Measurements from ENCODE around the gene ZRSR2.
A peak's percentile ranks its signal among the peaks of the same experiment; 100 is the strongest.
"Not testable (repeated sequence)": the region's sequence is repeated elsewhere in the genome, so short reads cannot be mapped to it uniquely, and the experiment has no call there.

The ZRSR2 gene, protein sequence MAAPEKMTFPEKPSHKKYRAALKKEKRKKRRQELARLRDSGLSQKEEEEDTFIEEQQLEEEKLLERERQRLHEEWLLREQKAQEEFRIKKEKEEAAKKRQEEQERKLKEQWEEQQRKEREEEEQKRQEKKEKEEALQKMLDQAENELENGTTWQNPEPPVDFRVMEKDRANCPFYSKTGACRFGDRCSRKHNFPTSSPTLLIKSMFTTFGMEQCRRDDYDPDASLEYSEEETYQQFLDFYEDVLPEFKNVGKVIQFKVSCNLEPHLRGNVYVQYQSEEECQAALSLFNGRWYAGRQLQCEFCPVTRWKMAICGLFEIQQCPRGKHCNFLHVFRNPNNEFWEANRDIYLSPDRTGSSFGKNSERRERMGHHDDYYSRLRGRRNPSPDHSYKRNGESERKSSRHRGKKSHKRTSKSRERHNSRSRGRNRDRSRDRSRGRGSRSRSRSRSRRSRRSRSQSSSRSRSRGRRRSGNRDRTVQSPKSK

DNA sequence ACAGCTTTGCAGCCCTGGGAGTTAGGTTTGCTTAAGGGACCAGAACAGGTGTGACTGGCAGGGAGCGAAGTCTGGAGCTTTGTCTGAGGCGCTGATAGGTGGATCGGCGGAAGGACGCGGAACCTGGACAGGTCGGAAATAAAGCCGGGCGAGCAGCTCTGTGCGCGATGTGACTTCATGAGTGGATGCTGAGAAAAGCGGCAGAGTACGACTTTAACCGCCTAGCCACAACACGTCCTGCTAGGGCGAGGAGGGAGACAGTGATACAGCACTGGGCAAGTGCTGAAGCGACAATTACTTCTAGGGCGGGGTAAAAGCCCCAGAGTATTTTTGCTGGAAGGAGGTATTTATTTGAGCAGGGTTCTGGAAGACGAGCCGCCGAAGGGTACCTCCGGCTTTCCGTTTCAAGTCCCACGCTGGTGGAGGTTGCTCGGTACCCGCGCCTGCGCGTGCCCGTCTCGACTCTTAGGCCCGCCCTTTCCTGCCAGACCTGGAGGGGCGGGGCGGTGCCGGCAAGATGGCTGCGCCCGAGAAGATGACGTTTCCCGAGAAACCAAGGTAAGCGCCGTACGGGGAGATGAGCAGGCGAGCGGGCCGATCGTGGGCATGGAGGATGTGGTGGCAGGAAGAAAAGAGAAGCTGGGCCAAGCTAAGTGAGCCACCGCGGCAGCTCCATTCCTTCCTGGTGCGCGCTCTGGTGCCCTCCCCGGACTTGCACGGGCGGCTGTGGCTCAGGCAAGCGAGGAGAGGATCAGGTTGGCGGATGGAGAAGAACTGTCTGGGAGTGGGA lies at the start of gene ZRSR2:
TSS of gene ZRSR2 (plus strand) at position 506 of the 790 bp plus-strand sequence. CDS start at position 518, 12 bp downstream.
- DNase-seq (ENCODE audit: low spot score), result peak; percentile 80

- no peak for DNase-seq (ENCODE audit: low spot score)
Observed at GRCh38 chrX:15744181-15744867, 46.0 kb upstream of the ZRSR2 start.

DNA sequence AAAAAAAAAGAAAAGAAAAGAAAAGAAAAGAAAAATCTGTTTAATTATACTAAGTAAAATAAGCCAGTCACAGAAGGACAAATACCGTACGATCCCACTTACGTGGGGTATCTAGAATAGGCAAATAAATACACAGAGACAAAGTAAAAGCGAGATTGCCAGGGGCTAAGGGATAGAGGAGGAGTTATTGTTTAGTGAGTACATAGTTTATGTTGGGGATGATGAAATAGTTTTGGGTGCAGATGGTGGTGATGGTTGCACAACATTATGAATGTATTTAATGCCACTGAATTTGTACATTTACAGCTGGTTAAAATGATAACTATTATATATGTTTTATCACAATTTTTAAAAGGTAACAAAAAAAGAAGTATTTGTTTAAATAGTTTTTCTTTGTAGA lies 45.1 kb upstream of the ZRSR2 start:
- DNase-seq (ENCODE audit: low spot score), result no peak

DNA sequence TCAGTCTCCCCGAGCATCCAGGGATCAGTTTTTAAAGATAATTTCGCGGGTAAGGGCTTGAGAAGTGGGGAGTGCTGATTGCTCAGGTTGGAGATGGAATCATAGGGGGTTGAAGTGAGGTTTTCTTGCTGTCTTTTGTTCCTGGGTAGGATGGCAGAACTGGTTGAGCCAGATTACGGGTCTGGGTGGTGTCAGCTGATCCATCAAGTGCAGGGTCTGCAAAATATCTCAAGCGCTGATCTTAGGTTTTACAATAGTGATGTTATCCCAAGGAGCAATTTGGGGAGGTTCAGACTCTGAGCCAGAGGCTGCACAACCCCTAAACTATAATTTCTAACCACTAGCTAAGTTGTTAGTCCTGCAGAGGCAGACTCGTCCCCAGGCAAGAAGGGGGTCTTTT lies 43.6 kb upstream of the ZRSR2 start:
- DNase-seq (ENCODE audit: low spot score), result not testable (repeated sequence)

DNA sequence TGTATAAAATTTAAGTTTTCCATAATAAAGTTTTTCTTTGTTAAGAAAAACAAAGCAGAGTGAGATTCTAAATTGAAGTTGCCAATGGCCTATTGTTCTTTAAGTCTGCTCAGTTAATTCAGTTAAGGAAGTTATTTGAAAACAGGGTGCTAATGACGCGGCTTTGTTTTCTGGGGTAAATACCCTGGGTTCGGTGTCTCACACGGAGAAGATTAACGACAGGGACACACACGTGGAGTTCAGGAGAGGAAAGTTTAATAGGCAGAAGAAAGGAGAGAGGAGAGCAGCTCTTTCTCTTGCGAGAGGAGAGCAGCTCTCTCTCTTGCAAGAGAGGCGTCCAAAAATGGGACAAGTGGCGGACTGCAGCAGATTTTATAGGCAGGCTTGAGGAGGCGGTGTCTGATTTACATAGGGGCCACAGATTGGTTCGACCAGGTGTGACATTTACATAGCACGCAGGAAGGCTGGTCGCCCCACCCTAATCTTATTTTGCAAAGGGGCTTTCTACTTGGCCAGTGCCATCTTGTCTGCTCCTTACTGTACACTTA lies 42.6 kb upstream of the ZRSR2 start:
- no peak for DNase-seq (ENCODE audit: low spot score)

- DNase-seq (ENCODE audit: low spot score), result no peak
Observed at GRCh38 chrX:15748841-15749240, 41.4 kb upstream of the ZRSR2 start.

DNA sequence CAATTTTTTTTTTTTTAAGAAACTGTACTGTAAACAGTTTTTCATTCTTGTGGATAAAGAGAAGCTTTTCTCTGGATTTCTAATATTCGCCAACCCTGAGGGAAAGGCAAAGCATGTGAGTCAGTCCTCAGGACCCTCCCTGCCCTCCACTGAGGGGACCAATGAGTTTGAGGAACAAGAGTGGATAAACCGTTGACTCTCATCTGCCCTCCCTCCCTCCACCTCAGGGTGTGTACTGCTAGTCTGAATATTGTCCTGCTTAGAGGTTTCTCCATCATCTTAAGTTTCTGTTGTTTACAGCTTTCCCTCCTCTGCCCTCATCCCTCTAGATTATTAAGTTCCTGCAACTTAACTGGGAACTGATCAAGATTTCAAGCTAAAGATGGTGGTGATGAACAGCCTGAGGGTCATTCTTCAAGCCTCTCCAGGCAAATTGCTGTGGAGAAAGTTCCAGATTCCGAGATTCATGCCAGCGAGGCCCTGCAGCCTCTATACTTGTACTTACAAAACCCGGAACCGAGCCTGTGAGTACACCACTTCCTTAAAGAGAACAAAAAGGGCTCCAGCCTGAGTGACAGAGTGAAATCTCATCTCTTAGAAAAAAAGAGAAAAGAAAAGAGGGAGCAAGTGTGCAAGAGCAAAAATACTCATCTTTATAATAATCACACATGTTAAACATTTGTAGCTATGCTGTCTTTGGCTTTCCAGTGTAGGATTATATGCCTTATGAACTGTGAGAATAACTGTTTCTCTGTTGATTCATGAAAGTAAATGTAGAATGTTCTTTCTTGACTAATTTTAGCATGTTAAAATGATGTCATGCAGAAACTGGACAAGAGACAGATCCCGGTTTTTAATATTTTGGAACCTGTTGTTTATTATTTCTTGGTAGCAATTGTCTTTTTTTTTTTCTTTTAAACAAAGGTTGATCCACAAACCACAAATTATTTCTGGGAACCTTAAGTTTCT lies 40.4 kb upstream of the ZRSR2 start:
- DNase-seq (ENCODE audit: low spot score), result no peak

DNA sequence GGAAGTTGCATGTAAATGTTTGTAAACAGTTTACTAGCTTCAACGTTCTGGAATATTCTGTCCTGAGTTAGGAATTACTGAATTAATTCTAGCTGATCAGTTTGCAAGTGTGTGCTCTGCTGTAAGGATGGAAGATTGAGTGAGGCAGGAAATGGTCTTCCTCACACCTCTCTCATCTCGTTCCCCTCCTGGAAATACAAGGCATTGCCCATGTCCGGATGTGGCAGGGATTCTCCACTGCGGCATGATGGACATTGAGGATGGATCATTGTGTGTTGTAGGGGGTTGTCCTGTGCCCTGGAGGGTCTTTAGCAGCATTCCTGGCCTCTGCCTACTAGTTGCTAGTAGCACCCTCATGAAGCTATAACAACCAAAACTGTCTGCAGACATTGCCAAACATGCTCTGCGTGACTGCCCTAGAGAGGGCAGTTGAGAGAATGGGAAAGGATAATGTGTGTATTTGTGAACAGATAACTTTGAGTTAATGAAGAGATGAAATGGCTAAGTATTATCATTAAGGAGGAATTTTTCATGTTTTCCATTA lies 39.6 kb upstream of the ZRSR2 start:
- DNase-seq (ENCODE audit: low spot score), result no peak

DNA sequence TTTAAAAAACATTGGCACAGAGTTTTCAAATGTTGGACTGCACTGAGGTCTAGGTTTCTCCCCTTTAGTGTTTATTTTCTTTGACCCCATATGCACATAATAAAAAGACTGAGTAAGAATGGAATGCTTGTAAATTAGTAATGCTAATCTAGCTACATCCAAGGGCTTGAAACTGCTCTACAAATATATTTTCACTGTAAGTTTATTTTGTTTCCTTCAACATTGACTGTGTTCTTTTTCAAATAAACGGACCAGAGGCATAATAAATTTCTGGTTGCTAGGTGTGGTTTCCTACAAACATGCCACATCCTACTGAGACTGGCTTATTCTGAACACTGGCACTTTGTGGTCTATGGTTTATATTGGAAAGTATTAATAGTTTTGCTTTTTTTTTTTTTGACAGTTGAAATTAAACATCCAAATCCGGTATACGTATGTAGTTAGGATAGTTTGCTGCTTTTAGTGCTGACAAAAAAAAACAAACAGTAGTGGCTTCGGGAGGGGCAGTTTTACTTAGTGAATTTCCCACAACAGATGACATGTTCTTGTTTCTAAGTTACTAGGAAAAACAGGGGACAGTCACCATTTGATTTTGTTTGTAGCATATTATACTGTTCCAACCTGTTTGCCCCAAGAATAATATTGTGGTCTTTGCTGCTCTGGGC lies 39.0 kb upstream of the ZRSR2 start:
- DNase-seq (ENCODE audit: low spot score), result peak; percentile 19

- DNase-seq (ENCODE audit: low spot score), result no peak
Observed at GRCh38 chrX:15755091-15755490, 35.2 kb upstream of the ZRSR2 start.

DNA sequence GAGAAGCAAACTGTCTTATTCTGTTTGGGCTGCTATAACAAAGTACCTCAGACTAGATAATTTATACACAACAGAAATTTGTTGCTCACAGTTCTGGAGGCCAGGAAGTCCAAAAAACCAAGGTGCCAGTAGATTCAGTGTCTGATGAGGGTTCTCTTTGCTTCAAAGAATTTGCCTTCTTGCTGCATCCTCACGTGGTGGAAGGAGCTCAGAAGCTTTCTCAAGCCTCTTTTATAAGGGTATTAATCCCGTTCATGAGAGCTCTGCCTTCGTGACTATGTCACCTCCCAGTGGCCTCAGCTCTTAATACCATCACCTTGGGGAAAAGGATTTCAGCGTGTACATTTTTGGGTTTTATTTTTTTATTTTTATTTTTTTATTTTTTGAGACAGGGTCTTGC lies 32.1 kb upstream of the ZRSR2 start:
- DNase-seq (ENCODE audit: low spot score), result no peak

- not testable (repeated sequence) for DNase-seq (ENCODE audit: low spot score)
Observed at GRCh38 chrX:15759886-15760285, 30.4 kb upstream of the ZRSR2 start.

DNA sequence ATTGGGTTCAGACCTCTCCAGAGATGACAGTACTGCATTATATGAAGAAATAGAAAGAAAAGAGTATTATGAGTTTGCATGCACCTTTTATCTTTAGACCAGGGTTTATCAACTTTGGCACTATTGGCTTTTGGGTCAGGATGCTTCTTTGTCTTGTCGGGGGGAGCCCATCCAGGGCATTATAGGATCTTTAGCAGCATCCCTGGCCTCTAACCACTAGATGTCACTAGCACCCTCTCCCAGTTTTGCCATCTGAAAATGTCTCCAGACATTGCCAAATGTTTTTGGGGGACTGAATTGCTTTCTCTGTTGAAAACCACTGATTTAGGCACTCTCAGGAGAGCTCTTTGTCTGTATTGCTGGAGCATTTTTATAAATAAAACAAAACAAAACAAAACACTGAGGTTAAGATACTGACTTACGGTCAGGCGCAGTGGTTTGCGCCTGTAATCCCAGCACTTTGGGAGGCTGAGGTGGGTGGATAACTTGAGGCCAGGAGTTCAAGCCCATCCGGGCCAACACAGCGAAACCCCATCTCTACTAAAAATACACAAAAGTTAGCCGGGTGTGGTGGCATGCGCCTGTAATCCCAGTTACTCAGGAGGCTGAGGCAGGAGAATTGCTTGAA lies 28.6 kb upstream of the ZRSR2 start:
- peak; percentile 40 for DNase-seq (ENCODE audit: low spot score)

DNA sequence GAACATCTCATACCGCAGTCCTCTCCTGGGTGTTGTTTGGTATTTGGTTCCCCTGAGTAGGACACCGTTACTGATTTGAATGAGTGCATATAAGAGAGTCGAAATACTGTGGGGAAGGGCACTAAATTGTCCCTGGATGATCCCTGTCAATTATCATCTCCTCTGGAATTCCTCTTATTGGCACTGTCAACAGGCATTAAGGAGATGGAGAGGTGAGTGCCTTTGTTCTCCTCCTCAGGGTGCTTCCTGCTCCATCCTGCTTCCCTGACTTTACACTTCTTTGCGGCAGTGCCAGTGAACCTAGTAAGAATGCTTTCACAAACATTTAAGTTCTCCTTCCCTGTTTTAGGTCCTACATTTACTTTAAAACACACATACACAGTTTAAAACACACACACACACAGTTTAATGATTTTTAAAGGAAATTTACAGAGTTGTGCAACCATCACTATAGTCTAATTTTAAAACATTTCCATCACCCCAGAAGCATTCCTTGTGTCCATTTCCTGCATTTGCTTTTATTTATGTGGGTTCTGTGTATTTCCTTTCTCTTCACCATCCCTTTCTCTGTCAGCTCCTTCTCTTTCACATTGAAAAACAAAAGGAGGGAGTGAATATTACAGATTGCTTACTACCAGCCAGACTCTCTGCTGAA lies 20.9 kb upstream of the ZRSR2 start:
- no peak for DNase-seq (ENCODE audit: low spot score)

GRCh38 chrX:15781961-15782699 lies 8.2 kb upstream of the ZRSR2 start:
- peak; percentile 14 for DNase-seq (ENCODE audit: low spot score)

DNA sequence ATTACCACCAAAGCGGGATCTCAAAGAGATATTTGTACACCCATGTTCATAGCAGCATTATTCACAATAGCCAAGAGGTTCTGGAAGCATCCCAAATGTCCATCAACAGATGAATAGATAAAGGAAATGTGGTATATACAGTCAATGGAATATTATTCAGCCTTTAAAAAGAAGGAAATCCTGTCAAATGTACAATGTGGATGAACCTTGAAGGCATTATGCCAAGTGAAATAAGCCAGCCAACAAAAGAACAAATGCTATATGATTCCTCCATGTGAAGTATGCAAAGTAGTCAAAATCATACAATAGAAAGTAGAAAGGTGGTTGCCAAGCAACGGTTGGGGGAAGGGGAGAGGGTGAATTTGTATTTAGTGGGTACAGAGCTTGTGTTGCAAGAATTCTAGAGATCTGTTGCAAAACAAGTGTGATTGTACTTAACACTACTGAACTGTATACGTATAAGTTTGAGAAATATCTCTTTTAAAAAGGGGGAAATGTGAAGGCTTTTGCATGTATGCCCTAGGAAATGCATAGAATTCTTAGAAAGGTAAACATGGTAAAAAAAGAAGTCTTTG lies 5.0 kb upstream of the ZRSR2 start:
- no peak for DNase-seq (ENCODE audit: low spot score)

GRCh38 chrX:15786915-15787314 lies 3.4 kb upstream of the ZRSR2 start:
- DNase-seq (ENCODE audit: low spot score), result no peak

DNA sequence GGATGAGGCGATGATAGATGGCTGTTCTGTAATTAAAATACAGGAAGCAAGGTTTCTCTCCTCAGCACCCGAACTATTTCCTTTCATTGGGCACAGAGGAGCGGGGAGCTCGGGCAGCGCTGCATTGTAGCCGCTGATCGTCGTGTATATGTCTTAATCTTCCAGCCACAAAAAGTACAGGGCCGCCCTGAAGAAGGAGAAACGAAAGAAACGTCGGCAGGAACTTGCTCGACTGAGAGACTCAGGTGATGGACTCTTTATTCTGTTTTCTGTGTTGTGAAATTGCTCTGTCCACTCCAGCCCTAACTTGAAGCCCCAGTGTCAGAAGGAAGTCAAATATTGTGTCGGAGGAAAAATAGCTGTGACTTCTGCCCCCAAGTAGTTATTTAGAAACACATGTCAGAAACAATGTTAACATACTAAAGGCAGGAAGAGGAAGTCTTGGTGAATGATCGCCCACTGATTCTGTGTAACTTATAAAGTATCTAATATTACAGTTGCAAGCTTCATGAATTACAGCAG lies 546 bp downstream of the ZRSR2 start:
- DNase-seq (ENCODE audit: low spot score), result no peak
